Ascending aorta (tissue), 2 donors: ENCODE data around the gene TAF15. TPM values are rescaled to one million over a fixed set of nuclear protein-coding genes. Genes with fewer than 3 reads are reported as not detected.

Experiments used
- DNase-seq, 2 donors: peaks; one replicate each; pipeline ENCODE4 v3.0.0-alpha.2; 2019; ENCODE audit warnings: low spot score in 2 of 2
- H3K27ac ChIP-seq, 2 donors: fragments of 200-600 bp; sonication (generic); one replicate each; pipeline ENCODE4 v1.5.1; 2016 to 2017; ENCODE audit warnings: mild to moderate bottlenecking in 1 of 2
- H3K27me3 ChIP-seq: fragments of 200-600 bp; sonication (generic); one replicate; pipeline ENCODE4 v1.5.1; 2017
- H3K36me3 ChIP-seq, 2 donors: fragments of 200-600 bp; sonication (generic); one replicate each; pipeline ENCODE4 v1.5.1; 2016
- H3K4me1 ChIP-seq, 2 donors: fragments of 200-600 bp; sonication (generic); one replicate each; pipeline ENCODE4 v1.5.1; 2016 to 2017; ENCODE audit warnings: mild to moderate bottlenecking in 1 of 2
- H3K4me3 ChIP-seq, 2 donors: fragments of 200-600 bp; sonication (generic); one replicate each; pipeline ENCODE4 v1.5.1; 2016 to 2017; ENCODE audit warnings: mild to moderate bottlenecking in 1 of 2
- H3K9me3 ChIP-seq, 2 donors: fragments of 200-600 bp; sonication (generic); one replicate each; pipeline ENCODE4 v1.5.1; 2016
- intact Hi-C: fragments of 100-400 bp; cut with DNase I; formaldehyde crosslinking; loops from one replicate; pipeline ENCODE4 v1.15.1; 2023
- total RNA-seq: library from RNA; depleted of rRNA; stranded (reverse); fragments of >200 nt; gene quantifications from one replicate; pipeline ENCODE4 v1.1.0, GENCODE V29; 2016
- TF ChIP-seq, protein P1 (sequence below), 3 experiments: fragments of 200-600 bp in 2 of 3; fragments of 450-650 bp in 1 of 3; sonication (generic) in 2 of 3; IDR thresholded peaks; one replicate each; pipeline ENCODE4 v1.5.1; 2016 to 2019; ENCODE audit warnings: antibody characterized with exemption in 3 of 3, mild to moderate bottlenecking in 1 of 3, moderate library complexity in 1 of 3

The TAF15 gene
- 49.6 TPM for total RNA-seq

- peaks cover 4 to 39% of the 10 kb centered on the region in 2 donors for H3K4me1 ChIP-seq
- TF ChIP-seq, protein P1, sequence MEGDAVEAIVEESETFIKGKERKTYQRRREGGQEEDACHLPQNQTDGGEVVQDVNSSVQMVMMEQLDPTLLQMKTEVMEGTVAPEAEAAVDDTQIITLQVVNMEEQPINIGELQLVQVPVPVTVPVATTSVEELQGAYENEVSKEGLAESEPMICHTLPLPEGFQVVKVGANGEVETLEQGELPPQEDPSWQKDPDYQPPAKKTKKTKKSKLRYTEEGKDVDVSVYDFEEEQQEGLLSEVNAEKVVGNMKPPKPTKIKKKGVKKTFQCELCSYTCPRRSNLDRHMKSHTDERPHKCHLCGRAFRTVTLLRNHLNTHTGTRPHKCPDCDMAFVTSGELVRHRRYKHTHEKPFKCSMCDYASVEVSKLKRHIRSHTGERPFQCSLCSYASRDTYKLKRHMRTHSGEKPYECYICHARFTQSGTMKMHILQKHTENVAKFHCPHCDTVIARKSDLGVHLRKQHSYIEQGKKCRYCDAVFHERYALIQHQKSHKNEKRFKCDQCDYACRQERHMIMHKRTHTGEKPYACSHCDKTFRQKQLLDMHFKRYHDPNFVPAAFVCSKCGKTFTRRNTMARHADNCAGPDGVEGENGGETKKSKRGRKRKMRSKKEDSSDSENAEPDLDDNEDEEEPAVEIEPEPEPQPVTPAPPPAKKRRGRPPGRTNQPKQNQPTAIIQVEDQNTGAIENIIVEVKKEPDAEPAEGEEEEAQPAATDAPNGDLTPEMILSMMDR (IDR thresholded peaks at IDR 0.05), result peak; percentile 53 to 85 (median 77)
Observed at GRCh38 chr17:35808962-35809854, at the start of gene TAF15. Gene TAF15, plus strand, starts transcription at chr17:35809484. Its CDS starts 86 bp downstream, at chr17:35809570.

GRCh38 chr17:35760587-35760986 is 48.7 kb upstream of the TAF15 start, which contains the start of gene C17orf50:
Gene C17orf50, plus strand, starts transcription at chr17:35760887. Its CDS starts 55 bp downstream, at chr17:35760942.
- Histone ChIP-seq H3K36me3 (no peaks in the 10 kb centered on the region), H3K4me3 (no peak within 1 kb of the TSS), H3K4me1 (peaks cover 2 to 10% of the 10 kb centered on the region in 2 donors), H3K9me3 (no peaks in the 10 kb centered on the region), H3K27ac (no peak within 1 kb of the TSS), H3K27me3 (no peaks in the 10 kb centered on the region)
- DNase-seq, result no peak
- TF ChIP-seq, protein P1 (IDR thresholded peaks at IDR 0.05), result no peak
- intact Hi-C loops, result no loop called here

More at GRCh38 chr17:35808962-35809854, at the start of gene TAF15:
- Histone ChIP-seq H3K27ac (peak within 1 kb of the TSS; percentile 91 to 95), H3K4me3 (peak within 1 kb of the TSS; percentile 80 to 89), H3K36me3 (no peaks in the 10 kb centered on the region), H3K9me3 (no peaks in the 10 kb centered on the region), H3K27me3 (no peaks in the 10 kb centered on the region)
- intact Hi-C loops, result loop anchor here (1.0 to 10.0 kb wide), 7 partner anchors 45 to 1554 kb away; partner anchors contain the start of genes AP2B1, CCL2, LIG3 and SLFN5
- peak; percentile 85 to 97 for DNase-seq

DNA sequence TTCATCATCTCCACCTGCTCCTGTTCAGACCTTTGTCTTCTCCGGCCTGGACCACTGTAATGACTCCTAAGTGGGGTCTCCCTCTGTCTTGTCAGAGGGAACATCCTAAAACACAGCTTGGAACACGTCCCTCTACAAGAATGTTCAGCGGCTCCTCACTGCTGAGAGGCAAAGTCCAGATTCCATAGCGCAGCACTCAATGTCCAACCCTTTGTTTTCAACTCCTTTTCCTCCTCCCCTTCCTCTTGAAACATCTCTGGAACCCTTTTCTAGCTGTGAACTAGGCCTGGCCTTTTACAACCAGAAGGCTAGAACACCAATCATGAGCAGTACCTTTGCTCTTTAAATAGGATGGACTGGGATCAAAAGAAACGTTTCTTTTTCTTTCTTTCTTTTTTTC is 47.7 kb upstream of the TAF15 start:
- Histone ChIP-seq H3K9me3 (no peaks in the 10 kb centered on the region), H3K27ac (no peak overlapping the region), H3K36me3 (no peaks in the 10 kb centered on the region), H3K4me3 (no peak overlapping the region), H3K27me3 (no peaks in the 10 kb centered on the region), H3K4me1 (peaks cover 2 to 10% of the 10 kb centered on the region in 2 donors)
- DNase-seq, result no peak
- TF ChIP-seq, protein P1 (IDR thresholded peaks at IDR 0.05), result no peak
- intact Hi-C loops, result no loop called here

DNA sequence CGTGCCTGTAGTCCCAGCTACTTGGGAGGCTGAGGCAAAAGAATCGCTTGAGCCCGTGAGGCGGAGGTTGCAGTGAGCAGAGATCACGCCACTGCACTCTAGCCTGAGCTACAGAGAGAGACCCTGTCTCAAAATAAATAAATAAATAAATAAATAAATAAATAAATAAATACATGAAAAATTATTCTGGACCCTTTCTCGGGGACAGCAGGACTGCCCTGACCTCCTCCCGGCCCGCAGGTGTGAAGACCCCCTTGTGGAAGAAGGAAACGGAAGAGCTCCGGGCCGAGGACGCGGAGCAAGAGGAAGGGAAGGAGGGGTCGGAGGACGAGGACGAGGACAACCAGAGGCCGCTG is 45.5 kb upstream of the TAF15 start:
- H3K4me3 ChIP-seq, result peak overlapping the region; percentile 28 to 70
- no peaks in the 10 kb centered on the region for H3K36me3 ChIP-seq
- H3K4me1 ChIP-seq, result peaks cover 2 to 10% of the 10 kb centered on the region in 2 donors
- no peaks in the 10 kb centered on the region for H3K27me3 ChIP-seq
- intact Hi-C loops, result loop anchor here (1.0 kb wide), 2 partner anchors 41 to 46 kb away; partner anchors contain the start of gene TAF15
- TF ChIP-seq, protein P1 (IDR thresholded peaks at IDR 0.05), result no peak
- H3K27ac ChIP-seq, result no peak overlapping the region
- DNase-seq, result no peak
- H3K9me3 ChIP-seq, result no peaks in the 10 kb centered on the region

GRCh38 chr17:35764123-35764991 is 44.9 kb upstream of the TAF15 start:
- intact Hi-C loops, result loop anchor here (1.0 kb wide), 2 partner anchors 40 to 45 kb away; partner anchors contain the start of gene TAF15
- Histone ChIP-seq H3K27ac (peak overlapping the region in 1 of 2 donors; percentile 40), H3K4me1 (peaks cover 2 to 10% of the 10 kb centered on the region in 2 donors), H3K27me3 (no peaks in the 10 kb centered on the region), H3K4me3 (peak overlapping the region; percentile 28 to 70), H3K36me3 (no peaks in the 10 kb centered on the region), H3K9me3 (no peaks in the 10 kb centered on the region)
- TF ChIP-seq, protein P1 (IDR thresholded peaks at IDR 0.05), result peak; percentile 91 to 98 (median 97)
- DNase-seq, result peak; percentile 23 to 91
